HEK293 (cell line): ENCODE results near the gene ZNF799.
A peak's percentile ranks its signal among the peaks of the same experiment; 100 is the strongest.

ENCODE experiments used
- GFI1B ChIP-seq: fragments of 450-650 bp; formaldehyde crosslinking; IDR thresholded peaks from 2 replicates; pipeline ENCODE4 v1.5.1; 2016; ENCODE audit warnings: missing biosample characterization, missing genetic modification characterization
- GLI2 ChIP-seq: fragments of 450-650 bp; formaldehyde crosslinking; IDR thresholded peaks from 2 replicates; pipeline ENCODE4; 2017; ENCODE audit warnings: missing biosample characterization, missing genetic modification characterization, low read depth, borderline replicate concordance
- GLI4 ChIP-seq: fragments of 450-650 bp; formaldehyde crosslinking; IDR thresholded peaks from 2 replicates; pipeline ENCODE4 v1.5.1; 2016; ENCODE audit warnings: missing biosample characterization, missing genetic modification characterization
- HOXC10 ChIP-seq: sonication (generic); formaldehyde crosslinking; IDR thresholded peaks from 2 replicates; pipeline ENCODE4 v1.8.1; 2023; ENCODE audit warnings: mild to moderate bottlenecking, missing genetic modification reagents
- KLF7 ChIP-seq: fragments of 450-650 bp; formaldehyde crosslinking; IDR thresholded peaks from 2 replicates; pipeline ENCODE4 v1.5.1; 2016; ENCODE audit warnings: missing biosample characterization, missing genetic modification characterization, borderline replicate concordance
- KLF8 ChIP-seq: fragments of 450-650 bp; formaldehyde crosslinking; IDR thresholded peaks from 2 replicates; pipeline ENCODE4 v1.5.1; 2016; ENCODE audit warnings: missing biosample characterization, missing genetic modification characterization
- MYNN ChIP-seq: fragments of 450-650 bp; formaldehyde crosslinking; IDR thresholded peaks from 2 replicates; pipeline ENCODE4 v1.5.1; 2016; ENCODE audit warnings: missing biosample characterization, missing genetic modification characterization, borderline replicate concordance
- REPIN1 ChIP-seq: fragments of 450-650 bp; formaldehyde crosslinking; IDR thresholded peaks from 2 replicates; pipeline ENCODE4 v1.5.1; 2017; ENCODE audit warnings: missing biosample characterization, missing genetic modification characterization, low read depth
- TCF7L2 ChIP-seq: IDR thresholded peaks from 2 replicates; pipeline ENCODE4 v1.6.1; 2011; ENCODE audit warnings: low read depth, mild to moderate bottlenecking, inconsistent platforms, low read length, moderate library complexity, borderline replicate concordance
- ZBTB20 ChIP-seq: fragments of 450-650 bp; formaldehyde crosslinking; IDR thresholded peaks from 2 replicates; pipeline ENCODE4 v1.5.1; 2016; ENCODE audit warnings: missing biosample characterization, missing genetic modification characterization
- ZNF121 ChIP-seq: fragments of 450-650 bp; formaldehyde crosslinking; IDR thresholded peaks from 2 replicates; pipeline ENCODE4 v1.5.1; 2016; ENCODE audit warnings: missing biosample characterization, missing genetic modification characterization
- ZNF132 ChIP-seq: fragments of 450-650 bp; formaldehyde crosslinking; IDR thresholded peaks from 2 replicates; pipeline ENCODE4 v1.5.1; 2017; ENCODE audit warnings: missing biosample characterization, missing genetic modification characterization, borderline replicate concordance
- ZNF138 ChIP-seq: fragments of 450-650 bp; formaldehyde crosslinking; IDR thresholded peaks from 2 replicates; pipeline ENCODE4 v1.5.1; 2016; ENCODE audit warnings: missing biosample characterization, missing genetic modification characterization, borderline replicate concordance
- ZNF175 ChIP-seq: fragments of 450-650 bp; formaldehyde crosslinking; IDR thresholded peaks from 2 replicates; pipeline ENCODE4 v1.5.1; 2016; ENCODE audit warnings: missing biosample characterization, missing genetic modification characterization
- ZNF292 ChIP-seq: fragments of 450-650 bp; formaldehyde crosslinking; IDR thresholded peaks from 2 replicates; pipeline ENCODE4 v1.5.1; 2016; ENCODE audit warnings: low read depth, missing biosample characterization, missing genetic modification characterization, borderline replicate concordance
- ZNF555 ChIP-seq: fragments of 450-650 bp; formaldehyde crosslinking; conservative IDR thresholded peaks from 2 replicates; pipeline ENCODE4 v1.5.1; 2017; ENCODE audit warnings: missing biosample characterization, mild to moderate bottlenecking, missing genetic modification characterization, inconsistent platforms
- ZNF558 ChIP-seq: fragments of 450-650 bp; formaldehyde crosslinking; IDR thresholded peaks from 2 replicates; pipeline ENCODE4 v1.5.1; 2016; ENCODE audit warnings: missing biosample characterization, missing genetic modification characterization
- ZNF560 ChIP-seq: fragments of 450-650 bp; formaldehyde crosslinking; IDR thresholded peaks from 2 replicates; pipeline ENCODE4 v1.5.1; 2017; ENCODE audit warnings: missing biosample characterization, missing genetic modification characterization, borderline replicate concordance
- ZNF624 ChIP-seq: fragments of 450-650 bp; formaldehyde crosslinking; IDR thresholded peaks from 2 replicates; pipeline ENCODE4 v1.5.1; 2017; ENCODE audit warnings: missing biosample characterization, missing genetic modification characterization
- ZNF701 ChIP-seq: fragments of 450-650 bp; formaldehyde crosslinking; IDR thresholded peaks from 2 replicates; pipeline ENCODE4 v1.5.1; 2016; ENCODE audit warnings: missing biosample characterization, missing genetic modification characterization
- ZNF830 ChIP-seq: fragments of 450-650 bp; IDR thresholded peaks from 2 replicates; pipeline ENCODE4 v1.5.0; 2018; ENCODE audit warnings: missing biosample characterization, missing genetic modification characterization, low read depth, mild to moderate bottlenecking, moderate library complexity
- TF ChIP-seq, protein P1 (sequence below): fragments of 450-650 bp; formaldehyde crosslinking; IDR thresholded peaks from 2 replicates; pipeline ENCODE4 v1.5.1; 2017; ENCODE audit warnings: missing biosample characterization, missing genetic modification characterization
- TF ChIP-seq, protein P2 (sequence below): fragments of 450-650 bp; formaldehyde crosslinking; IDR thresholded peaks from 2 replicates; pipeline ENCODE4 v1.5.1; 2016; ENCODE audit warnings: missing biosample characterization, missing genetic modification characterization
- TF ChIP-seq, protein P3 (sequence below): IDR thresholded peaks from 2 replicates; pipeline ENCODE4 v1.6.1; 2011; ENCODE audit warnings: mild to moderate bottlenecking, low read depth, low read length, borderline replicate concordance
- TF ChIP-seq, protein P4 (sequence below): fragments of 450-650 bp; formaldehyde crosslinking; IDR thresholded peaks from 2 replicates; pipeline ENCODE4 v1.5.1; 2017; ENCODE audit warnings: missing biosample characterization, mild to moderate bottlenecking, missing genetic modification characterization, moderate library complexity
- TF ChIP-seq, protein P5 (sequence below): fragments of 450-650 bp; formaldehyde crosslinking; IDR thresholded peaks from 2 replicates; pipeline ENCODE4 v1.5.1; 2016; ENCODE audit warnings: missing biosample characterization, missing genetic modification characterization
- TF ChIP-seq, protein P6 (sequence below): fragments of 450-650 bp; formaldehyde crosslinking; IDR thresholded peaks from 2 replicates; pipeline ENCODE4 v1.5.0; 2017; ENCODE audit warnings: missing biosample characterization, missing genetic modification characterization, borderline replicate concordance

Gene ZNF799

DNA sequence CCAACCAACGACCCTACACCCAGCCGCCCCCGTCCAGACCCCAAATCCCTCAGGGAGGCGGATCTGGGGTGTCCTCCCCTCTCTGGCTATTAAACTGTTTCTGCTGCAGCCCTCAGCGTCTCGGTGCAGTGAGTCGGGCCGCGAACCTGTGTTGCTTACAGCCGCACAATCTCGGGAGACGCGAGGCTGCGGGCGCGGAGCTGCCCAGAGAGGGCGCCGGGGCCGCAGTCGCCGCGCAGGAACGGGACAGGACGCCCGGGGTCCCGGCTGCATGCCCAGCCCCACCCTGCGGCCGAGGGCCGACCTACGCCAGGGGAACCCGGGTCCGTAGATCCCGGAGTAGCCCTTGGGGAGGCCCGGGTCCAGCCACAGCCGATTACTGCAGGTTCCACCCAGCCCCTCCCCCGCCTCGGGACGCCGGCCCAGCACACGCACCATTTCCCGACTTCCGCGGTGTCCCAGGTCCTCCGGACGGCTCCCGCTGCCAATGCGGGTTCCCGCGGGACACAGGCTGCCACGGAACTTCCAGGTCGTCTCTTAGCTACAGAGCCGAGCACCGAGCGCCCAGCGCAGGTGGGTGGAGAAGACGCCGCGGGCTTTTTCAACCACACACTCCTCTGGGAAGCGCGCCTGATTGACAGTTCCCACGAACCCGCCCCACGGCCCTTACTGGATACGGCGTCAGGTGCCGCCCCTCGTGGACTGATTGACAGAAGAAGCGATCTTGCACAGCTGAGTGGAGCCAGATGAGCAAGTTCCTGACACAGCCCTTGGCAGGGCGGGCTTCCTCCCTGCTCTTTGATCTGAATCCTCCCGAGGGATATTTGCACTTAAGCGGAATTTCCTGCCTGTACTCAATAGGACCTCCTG lies at the start of gene ZNF799 (continued):
- TF ChIP-seq MYNN (tag by site-specific recombination) (no peak), ZNF701 (tag by site-specific recombination) (no peak), ZNF175 (tag by site-specific recombination) (no peak), ZNF560 (tag by site-specific recombination) (no peak), ZNF138 (no peak), ZNF121 (tag by site-specific recombination) (no peak), KLF8 (tag by site-specific recombination) (peak; percentile 72), HOXC10 (no peak), ZNF624 (tag by site-specific recombination) (no peak), ZNF558 (tag by site-specific recombination) (no peak; the same call in 1 of the 2 replicates), KLF7 (tag by site-specific recombination) (no peak), ZBTB20 (peak; percentile 96), ZNF555 (tag by site-specific recombination) (no peak), TCF7L2 (peak; percentile 97), GFI1B (tag by site-specific recombination) (no peak), ZNF830 (no peak), REPIN1 (tag by site-specific recombination) (no peak), GLI2 (tag by site-specific recombination) (no peak), ZNF132 (tag by site-specific recombination) (no peak), GLI4 (tag by site-specific recombination) (no peak), ZNF292 (tag by site-specific recombination) (no peak)
- TF ChIP-seq, protein P1, sequence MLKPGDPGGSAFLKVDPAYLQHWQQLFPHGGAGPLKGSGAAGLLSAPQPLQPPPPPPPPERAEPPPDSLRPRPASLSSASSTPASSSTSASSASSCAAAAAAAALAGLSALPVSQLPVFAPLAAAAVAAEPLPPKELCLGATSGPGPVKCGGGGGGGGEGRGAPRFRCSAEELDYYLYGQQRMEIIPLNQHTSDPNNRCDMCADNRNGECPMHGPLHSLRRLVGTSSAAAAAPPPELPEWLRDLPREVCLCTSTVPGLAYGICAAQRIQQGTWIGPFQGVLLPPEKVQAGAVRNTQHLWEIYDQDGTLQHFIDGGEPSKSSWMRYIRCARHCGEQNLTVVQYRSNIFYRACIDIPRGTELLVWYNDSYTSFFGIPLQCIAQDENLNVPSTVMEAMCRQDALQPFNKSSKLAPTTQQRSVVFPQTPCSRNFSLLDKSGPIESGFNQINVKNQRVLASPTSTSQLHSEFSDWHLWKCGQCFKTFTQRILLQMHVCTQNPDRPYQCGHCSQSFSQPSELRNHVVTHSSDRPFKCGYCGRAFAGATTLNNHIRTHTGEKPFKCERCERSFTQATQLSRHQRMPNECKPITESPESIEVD: no peak
- TF ChIP-seq, protein P2, sequence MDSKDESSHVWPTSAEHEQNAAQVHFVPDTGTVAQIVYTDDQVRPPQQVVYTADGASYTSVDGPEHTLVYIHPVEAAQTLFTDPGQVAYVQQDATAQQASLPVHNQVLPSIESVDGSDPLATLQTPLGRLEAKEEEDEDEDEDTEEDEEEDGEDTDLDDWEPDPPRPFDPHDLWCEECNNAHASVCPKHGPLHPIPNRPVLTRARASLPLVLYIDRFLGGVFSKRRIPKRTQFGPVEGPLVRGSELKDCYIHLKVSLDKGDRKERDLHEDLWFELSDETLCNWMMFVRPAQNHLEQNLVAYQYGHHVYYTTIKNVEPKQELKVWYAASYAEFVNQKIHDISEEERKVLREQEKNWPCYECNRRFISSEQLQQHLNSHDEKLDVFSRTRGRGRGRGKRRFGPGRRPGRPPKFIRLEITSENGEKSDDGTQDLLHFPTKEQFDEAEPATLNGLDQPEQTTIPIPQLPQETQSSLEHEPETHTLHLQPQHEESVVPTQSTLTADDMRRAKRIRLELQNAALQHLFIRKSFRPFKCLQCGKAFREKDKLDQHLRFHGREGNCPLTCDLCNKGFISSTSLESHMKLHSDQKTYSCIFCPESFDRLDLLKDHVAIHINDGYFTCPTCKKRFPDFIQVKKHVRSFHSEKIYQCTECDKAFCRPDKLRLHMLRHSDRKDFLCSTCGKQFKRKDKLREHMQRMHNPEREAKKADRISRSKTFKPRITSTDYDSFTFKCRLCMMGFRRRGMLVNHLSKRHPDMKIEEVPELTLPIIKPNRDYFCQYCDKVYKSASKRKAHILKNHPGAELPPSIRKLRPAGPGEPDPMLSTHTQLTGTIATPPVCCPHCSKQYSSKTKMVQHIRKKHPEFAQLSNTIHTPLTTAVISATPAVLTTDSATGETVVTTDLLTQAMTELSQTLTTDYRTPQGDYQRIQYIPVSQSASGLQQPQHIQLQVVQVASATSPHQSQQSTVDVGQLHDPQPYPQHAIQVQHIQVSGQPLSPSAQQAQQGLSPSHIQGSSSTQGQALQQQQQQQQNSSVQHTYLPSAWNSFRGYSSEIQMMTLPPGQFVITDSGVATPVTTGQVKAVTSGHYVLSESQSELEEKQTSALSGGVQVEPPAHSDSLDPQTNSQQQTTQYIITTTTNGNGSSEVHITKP: peak; percentile 34
- TF ChIP-seq, protein P3, sequence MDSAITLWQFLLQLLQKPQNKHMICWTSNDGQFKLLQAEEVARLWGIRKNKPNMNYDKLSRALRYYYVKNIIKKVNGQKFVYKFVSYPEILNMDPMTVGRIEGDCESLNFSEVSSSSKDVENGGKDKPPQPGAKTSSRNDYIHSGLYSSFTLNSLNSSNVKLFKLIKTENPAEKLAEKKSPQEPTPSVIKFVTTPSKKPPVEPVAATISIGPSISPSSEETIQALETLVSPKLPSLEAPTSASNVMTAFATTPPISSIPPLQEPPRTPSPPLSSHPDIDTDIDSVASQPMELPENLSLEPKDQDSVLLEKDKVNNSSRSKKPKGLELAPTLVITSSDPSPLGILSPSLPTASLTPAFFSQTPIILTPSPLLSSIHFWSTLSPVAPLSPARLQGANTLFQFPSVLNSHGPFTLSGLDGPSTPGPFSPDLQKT: no peak
- TF ChIP-seq, protein P4, sequence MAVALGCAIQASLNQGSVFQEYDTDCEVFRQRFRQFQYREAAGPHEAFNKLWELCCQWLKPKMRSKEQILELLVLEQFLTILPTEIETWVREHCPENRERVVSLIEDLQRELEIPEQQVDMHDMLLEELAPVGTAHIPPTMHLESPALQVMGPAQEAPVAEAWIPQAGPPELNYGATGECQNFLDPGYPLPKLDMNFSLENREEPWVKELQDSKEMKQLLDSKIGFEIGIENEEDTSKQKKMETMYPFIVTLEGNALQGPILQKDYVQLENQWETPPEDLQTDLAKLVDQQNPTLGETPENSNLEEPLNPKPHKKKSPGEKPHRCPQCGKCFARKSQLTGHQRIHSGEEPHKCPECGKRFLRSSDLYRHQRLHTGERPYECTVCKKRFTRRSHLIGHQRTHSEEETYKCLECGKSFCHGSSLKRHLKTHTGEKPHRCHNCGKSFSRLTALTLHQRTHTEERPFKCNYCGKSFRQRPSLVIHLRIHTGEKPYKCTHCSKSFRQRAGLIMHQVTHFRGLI (tag by site-specific recombination): no peak; the same call in 1 of the 2 replicates
- TF ChIP-seq, protein P5, sequence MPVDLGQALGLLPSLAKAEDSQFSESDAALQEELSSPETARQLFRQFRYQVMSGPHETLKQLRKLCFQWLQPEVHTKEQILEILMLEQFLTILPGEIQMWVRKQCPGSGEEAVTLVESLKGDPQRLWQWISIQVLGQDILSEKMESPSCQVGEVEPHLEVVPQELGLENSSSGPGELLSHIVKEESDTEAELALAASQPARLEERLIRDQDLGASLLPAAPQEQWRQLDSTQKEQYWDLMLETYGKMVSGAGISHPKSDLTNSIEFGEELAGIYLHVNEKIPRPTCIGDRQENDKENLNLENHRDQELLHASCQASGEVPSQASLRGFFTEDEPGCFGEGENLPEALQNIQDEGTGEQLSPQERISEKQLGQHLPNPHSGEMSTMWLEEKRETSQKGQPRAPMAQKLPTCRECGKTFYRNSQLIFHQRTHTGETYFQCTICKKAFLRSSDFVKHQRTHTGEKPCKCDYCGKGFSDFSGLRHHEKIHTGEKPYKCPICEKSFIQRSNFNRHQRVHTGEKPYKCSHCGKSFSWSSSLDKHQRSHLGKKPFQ: no peak
- TF ChIP-seq, protein P6, sequence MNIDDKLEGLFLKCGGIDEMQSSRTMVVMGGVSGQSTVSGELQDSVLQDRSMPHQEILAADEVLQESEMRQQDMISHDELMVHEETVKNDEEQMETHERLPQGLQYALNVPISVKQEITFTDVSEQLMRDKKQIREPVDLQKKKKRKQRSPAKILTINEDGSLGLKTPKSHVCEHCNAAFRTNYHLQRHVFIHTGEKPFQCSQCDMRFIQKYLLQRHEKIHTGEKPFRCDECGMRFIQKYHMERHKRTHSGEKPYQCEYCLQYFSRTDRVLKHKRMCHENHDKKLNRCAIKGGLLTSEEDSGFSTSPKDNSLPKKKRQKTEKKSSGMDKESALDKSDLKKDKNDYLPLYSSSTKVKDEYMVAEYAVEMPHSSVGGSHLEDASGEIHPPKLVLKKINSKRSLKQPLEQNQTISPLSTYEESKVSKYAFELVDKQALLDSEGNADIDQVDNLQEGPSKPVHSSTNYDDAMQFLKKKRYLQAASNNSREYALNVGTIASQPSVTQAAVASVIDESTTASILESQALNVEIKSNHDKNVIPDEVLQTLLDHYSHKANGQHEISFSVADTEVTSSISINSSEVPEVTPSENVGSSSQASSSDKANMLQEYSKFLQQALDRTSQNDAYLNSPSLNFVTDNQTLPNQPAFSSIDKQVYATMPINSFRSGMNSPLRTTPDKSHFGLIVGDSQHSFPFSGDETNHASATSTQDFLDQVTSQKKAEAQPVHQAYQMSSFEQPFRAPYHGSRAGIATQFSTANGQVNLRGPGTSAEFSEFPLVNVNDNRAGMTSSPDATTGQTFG (tag by site-specific recombination): no peak
